ENCODE results near the gene DNAJA3. TPM values are rescaled to one million over a fixed set of nuclear protein-coding genes. Genes with fewer than 3 reads are reported as not detected.

Gene DNAJA3
- total RNA-seq, 1 experiment from 2014 or later: 214 TPM

DNA sequence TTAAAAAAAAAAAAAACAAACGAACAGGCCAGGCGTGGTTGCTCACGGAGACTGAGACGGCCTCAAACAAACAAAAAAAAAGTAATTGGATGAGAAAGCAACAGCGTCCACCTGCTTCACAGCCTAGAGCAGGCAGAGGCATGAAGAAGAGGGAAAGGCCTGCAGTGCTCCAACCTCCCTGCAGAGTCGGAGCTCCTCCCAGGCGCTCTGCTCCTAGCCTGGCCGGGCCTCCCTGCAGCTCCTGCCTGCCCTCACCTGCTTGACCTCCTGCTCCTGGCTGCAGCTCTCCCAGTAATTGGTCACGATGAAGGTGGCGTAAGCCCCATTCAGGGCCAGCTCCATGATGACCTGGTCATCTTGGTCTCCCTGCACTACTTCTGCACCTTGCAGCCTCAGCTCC lies 43.3 kb downstream of the DNAJA3 start:
- DNase-seq (ENCODE audit: extremely low read depth, low read depth): no peak

DNA sequence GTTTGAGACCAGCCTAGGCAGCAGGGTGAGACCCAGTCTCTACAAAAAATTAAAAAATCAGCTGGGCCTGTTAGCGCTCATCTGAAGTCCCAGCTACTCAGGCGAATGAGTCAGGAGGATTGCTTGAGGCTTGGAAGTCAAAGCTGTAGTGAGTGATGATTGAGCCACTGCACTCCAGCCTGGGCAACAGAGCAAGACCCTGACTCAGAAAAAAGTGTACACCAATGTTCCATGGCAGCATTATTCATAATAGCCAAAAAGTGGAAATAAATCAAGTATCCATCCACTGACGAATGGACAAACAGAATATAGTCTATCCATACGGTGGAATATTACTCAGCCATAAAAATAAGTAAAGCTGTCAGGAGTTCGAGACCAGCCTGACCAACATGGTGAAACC lies 46.2 kb downstream of the DNAJA3 start:
- DNase-seq (ENCODE audit: extremely low read depth, low read depth): no peak

DNA sequence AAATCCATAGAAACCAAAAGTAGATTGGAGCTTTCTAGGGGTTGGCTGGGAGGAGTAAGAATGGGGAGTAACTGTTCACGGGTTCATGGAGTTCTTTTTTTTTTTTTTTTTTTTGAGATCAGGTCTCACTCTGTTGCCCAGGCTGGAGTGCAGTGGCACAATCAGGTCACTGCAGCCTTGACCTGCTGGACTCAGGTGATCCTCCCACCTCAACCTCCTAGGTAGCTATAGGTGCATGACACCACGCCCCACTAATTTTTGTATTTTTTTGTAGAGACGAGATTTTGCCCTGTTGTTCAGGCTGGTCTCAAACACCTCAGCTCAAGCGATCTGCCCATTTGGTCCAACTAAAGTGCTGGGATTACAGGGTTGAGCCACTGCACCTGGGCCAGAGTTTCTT lies 47.2 kb downstream of the DNAJA3 start:
- DNase-seq (ENCODE audit: extremely low read depth, low read depth): no peak

DNA sequence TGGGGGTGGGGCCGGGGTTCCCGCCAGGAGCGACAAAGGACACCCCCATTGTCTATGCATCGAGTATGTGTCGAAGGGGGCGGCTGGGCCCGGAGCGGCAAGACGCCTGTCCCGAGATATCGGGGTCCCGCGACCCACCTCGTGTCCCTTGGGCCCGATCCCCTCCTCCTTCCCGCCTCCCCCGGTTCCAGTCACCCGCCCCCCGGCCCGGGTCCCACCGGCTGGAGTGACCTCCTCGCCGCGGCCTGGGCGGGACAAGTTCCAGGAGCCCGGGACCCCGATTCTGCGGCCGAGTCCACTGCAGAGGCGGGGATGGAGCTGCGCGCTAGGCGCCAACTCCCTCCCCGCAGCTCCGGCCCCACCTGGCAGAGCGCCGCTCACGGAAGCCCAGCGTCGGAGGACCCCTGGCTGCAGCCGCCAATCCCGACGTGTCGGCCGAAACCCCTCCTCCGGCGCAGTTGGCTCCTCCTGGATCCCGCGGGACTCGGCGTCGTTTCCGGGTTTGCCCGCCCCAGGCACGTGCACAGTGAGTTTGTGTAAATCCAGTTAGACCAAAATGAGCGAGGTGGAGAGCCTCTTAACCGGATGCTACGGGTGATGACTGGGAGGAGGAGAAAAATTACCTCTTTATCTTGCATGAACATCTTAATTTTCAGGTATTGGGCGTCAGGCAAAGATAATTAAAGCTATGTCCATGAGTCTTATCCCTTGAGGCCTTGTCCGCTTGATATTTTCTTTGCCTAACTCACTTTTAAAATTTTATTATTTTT lies 48.7 kb downstream of the DNAJA3 start, which contains the start of gene NMRAL1:
Gene NMRAL1 (minus strand): TSS at position 434 of the 770 bp plus-strand sequence. CDS start 493 bp downstream, outside the sequence.
- peak; percentile 83 for DNase-seq (ENCODE audit: extremely low read depth, low read depth)

DNA sequence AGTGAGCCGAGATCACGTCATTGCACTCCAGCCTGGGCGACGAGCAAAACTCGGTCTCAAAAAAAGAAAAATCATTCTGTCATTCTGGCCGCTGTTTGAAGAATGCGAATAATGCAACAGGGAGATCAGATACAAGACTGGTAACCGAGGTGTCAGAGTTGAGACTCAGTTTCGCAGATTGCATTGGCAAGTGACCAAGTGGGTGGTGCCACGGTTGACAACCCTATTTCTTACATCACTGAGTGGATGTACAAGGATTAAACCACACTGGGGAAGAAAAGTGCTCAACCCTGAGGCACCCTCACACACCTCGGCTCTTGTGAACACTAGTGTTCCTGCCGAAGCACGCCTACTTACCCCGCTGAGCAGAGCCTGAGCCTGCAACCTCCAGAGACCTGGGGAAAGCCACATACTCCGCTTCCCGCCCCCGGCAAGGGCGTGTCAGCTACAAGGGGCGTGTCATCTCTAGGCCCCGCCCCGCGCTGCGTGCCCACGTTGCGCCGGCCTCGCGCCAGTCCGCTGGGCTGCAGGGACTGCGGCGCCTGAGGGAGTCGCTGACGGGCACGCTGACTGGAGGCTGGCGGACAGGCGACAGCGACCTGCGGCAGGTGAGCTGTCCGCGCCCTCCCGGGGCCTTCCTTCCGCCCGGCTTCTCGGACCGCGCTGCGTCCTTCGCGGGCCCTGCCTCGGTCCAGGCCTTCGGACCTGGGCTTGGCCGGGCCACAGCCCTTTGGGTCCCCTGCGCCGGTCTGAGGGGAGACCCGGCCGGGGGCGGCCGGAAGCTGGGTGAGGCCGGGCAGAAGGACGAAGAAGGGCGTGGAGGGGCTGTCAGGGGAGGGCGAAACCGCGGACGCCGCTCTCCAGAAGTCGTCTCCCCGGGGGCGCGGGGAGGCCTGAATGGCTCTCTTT lies 50.5 kb downstream of the DNAJA3 start, which contains the start of gene HMOX2:
Gene HMOX2 (plus strand): TSS at position 519 of the 909 bp plus-strand sequence. CDS start 29,127 bp downstream, outside the sequence.
- peak; percentile 93 for DNase-seq (ENCODE audit: extremely low read depth, low read depth)

DNA sequence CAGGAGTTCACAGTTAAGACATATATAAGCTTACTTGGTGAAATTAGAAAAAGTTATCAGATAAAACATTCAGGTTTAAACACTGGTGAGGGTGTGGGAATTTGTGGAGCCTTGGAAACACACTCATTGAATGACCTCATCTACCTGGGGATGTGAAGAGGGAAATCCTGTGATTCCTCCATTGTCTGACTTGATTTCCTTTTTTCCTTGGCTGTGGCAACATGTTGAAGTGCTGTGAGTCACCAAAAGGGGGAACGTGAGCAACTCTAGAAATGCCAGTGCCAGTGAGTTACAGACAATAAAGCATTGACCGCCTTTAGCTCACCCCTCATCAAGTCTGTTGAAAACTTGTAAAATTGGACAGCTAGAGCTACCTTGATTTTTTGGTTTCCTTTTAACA lies 52.3 kb downstream of the DNAJA3 start:
- no peak for DNase-seq (ENCODE audit: extremely low read depth, low read depth)

DNA sequence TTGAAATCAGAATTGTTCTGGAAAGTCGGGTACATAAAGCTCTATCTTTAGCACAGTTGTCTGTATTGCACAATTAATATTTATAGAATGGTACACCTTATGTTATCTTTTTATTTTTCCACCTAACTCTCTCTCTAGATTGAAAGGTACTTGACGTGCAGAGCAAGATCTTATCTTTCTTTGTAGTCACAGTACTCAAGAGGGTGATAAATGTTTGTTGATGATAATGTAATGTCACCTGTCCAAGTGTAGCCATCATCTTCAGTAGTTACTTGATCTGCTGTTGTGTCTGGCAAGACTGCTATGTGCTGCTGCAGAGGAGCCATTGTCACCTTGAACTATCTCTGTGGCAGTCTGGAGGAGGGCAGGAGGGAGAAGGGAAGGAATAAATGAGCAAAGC lies 55.9 kb downstream of the DNAJA3 start:
- DNase-seq (ENCODE audit: extremely low read depth, low read depth): no peak

DNA sequence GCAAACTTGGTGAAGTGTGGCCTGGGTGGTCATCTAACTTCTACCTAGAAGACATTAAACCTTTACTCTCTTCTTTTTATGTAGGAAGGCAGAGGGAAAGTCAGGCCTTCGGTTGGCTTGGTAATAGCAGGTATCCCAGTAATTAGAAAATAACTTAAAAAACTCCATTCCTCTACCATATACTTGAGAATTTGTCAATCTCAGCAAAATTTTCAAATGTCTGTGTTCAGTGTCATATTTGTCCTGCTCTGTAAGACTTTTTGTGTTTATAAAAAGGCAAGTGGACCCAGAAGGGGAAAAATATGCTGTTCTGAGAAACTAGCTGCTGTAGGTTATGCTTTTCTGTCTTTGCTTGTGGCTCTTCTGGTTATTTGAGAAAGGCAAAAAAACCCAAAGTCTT lies 56.3 kb downstream of the DNAJA3 start:
- no peak for DNase-seq (ENCODE audit: extremely low read depth, low read depth)

DNA sequence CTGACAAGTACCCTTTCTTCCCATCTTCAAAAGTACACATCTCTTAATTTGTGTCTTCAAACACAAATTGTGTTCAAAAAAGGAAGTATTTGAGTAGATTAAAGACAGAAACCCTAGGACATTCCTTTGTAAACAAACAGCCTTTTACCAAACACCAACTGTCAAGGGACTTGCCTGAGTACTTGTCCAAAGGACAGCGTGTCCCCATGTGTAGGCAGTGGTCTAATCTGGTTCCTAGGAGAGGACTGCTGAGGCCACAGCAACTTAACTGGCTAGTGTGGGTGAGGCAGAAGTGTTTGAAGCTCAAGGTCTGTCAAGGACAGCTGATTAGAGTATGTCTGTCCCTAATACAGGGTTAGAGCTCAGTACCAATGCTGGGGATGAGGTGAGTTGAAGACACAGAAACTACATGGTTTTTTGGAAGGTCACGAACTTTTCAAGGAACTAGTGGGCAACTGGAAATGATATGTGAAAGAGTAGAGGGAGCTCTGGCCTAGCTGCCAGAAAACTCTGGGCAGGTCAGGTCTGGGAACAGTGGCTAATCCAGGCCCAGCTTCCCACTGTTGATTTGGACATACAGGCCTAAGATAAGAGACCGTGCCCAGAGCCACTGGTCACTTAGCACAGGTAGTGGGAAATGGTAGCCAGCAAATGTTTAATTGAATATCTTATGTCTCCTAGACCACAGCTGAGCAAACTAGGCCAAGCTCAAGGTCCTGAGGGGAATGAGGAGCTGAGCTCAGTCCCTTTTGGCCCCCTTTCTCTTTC lies 60.6 kb downstream of the DNAJA3 start:
- no peak for DNase-seq (ENCODE audit: extremely low read depth, low read depth)

DNA sequence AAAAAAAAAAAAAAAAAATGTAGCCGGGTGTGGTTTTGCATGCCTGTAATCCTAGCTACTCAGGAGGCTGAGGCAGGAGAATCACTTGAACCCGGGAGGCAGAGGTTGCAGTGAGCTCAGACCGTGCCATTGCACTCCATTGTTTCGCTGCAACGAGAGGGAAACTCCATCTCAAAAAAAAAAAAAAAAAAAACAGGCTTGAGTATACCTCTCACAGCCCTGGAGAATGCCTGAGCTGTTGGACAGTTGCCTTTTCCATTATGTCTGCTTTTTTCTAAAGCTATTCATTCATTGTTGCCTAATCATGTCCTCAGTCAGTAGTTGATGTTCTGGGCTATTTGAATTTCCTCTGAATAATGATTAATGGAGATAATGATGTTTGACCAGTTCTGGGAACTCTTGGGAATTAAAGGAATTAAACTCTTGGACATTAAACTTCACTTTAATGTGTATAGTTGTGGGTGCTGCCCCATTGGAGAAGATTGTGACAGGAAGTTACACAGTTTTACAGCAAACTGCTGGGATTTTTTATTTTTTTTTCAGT lies 62.4 kb downstream of the DNAJA3 start:
- DNase-seq (ENCODE audit: extremely low read depth, low read depth): no peak

DNA sequence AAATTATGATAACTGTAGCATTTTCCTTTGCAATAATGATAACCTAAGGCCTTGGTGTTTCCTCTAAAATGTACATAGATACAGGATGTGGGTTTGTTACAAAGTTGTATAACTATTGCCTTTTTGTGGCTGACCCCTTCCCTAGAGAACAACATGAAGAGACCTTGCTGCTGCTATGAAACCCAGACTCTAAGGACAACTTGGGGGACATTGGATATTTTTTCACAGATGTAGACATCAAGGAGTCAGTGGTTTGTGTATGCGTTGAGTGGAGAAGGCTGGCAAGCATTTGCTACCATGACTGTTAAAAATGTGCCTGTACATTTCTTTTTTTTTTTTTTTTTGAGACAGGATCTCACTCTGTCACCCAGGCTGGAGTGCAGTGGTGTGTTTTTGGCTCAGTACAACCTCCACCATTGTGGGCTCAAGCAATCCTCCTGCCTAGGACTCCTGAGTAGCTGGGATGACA lies 62.9 kb downstream of the DNAJA3 start:
- no peak for DNase-seq (ENCODE audit: extremely low read depth, low read depth)

DNA sequence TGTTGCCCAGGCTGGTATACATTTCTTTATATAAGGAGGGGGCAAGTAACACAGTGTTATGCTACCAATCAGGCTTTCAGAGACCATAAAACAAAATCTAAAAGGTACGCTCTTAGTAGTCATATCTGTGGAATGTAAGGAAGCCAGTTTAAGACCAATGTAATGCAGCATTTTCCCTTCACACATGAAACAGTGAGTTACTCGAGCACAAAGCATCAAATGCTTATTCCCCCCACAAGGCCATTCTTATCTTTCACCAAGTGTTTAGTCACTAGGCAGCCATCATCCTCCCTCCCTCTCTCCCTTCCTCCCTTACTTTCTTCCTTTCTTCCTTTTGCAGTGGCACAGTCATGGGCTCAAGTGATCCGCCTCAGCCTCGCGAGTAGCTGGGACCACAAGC lies 63.4 kb downstream of the DNAJA3 start:
- no peak for DNase-seq (ENCODE audit: extremely low read depth, low read depth)

DNA sequence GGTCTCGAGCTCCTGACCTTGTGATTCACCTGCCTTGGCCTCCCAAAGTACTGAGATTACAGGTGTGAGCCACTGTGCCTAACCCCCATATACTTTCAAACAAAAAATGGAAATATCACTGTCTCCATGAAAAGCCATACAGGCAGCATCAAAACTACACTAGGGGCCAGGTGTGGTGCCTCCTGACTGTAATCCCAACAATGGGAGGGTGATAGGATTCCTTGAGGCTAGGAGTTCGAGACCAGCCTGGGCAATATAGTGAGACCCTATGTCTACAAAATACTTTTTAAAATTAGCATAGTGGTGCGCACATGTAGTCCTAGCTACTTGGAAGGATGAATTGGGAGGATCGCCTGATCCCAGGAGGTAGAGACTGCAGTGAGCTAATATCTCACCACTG lies 66.2 kb downstream of the DNAJA3 start:
- no peak for DNase-seq (ENCODE audit: extremely low read depth, low read depth)

DNA sequence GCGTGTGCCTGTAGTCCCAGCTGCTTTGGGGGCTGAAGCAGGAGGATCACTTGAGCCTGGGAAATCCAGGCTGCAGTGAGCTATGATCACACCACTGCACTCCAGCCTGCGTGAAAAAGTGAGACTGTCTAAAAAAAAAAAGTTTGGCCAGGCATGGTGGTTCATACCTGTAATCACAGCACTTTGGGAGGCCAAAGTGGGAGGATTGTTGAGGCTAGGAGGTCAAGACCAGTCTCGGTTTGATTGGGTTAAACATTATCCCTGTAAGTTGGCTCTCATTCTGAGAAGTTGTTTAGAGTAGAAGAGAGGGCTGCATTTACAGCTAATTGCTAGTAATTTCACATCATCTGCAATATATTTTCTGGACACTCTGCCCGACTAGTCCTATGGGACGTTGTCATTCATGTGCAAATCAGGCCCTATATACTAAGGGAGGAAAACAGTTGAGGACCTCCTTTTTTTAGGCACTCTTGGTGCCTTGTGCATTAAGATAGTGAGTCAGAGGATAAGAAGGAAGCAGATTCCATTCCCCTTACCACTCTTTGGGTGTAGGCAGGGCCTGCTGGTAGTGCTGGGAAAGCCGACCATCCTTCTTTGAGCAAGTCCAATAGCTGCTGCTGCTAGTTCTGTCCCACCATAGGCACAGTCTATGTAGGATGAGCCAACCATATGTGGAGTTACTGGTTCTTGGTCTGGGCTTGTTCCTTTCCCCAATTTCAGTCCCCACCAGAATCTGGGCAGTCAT lies 69.2 kb downstream of the DNAJA3 start:
- DNase-seq (ENCODE audit: extremely low read depth, low read depth): no peak

DNA sequence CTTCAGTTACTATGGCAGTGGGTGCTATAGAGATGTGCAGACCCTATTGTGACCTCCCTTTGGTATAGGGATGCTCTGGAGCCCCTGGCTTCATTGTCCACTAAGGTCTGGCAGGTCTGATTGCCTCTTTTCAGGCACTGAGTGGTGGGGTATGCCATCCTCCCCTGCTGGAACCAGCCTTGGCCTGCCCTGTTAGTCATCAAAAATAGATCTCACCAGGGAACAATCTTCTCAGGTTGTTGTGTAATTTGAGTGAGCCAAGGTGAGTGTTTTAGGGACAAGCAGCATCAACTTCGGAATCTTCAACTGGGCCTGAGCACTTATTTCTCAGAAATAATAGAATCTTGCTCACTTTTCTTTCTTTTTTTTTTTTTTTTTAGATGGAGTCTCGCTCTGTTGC lies 70.1 kb downstream of the DNAJA3 start:
- DNase-seq (ENCODE audit: extremely low read depth, low read depth): no peak

DNA sequence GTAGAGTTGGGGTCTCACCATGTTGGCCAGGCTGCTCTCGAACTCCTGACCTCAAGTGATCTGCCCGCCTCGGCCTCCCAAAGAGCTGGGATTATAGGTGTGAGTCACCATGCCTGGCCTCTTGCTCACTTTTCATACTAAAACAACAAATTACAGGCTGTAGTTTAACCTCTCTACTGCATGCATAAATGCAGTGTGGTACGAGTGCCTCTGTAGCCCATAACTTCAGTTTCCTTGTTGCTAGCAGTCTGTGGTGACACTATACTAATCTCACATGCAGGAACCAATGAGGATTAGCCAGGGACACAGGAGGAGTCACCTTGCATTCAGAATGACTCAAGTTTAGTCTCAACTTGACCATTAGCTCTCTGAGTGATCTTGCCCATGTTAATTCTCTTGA lies 70.6 kb downstream of the DNAJA3 start:
- no peak for DNase-seq (ENCODE audit: extremely low read depth, low read depth)

DNA sequence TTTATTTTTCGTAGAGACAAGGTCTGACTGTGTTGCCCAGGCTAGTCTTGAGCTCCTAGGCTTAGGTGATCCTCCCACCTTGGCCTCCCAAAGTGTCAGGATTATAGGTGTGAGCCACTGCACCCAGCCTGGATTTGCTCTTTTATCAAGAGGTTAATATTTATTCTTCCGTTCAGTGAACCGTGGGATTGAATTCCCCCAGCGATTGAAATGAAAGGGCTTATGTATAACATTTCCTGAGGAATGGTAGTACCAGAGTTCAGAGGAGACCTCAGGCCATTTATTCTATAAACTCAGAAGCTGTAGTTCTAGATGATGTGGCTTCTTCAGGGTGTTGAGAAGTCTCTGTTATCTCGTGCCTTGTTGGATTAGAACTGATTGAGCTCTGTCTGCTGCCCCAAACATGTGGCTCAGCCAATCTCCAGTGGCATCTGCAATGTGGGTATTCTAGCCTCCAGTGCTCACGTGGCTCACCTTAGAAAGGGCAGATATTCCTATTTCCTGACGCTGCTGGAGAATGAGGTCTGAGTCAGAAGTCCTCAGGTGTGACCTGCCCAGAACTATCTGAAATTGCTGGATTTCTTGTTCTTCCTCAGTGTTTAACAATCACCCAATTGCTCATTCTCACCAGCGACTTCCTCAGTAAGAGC lies 73.0 kb downstream of the DNAJA3 start:
- DNase-seq (ENCODE audit: extremely low read depth, low read depth): no peak

DNA sequence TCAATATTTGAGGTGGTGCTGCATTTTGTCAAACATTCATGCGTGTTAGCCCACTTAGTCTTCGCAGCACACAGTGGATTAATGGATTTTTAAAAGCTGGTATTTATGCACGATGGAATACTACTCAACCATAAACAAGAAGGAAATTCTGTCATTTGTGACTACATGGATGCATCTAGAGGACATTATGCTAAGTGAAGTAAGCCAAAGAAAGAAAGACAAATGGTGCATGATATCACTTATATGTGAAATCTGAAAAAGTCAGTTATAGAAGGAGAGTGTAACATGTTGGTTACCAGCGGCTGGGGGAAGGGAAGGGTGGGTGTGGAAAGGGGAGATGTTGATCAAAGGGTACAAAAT lies 73.5 kb downstream of the DNAJA3 start:
- no peak for DNase-seq (ENCODE audit: extremely low read depth, low read depth)

DNA sequence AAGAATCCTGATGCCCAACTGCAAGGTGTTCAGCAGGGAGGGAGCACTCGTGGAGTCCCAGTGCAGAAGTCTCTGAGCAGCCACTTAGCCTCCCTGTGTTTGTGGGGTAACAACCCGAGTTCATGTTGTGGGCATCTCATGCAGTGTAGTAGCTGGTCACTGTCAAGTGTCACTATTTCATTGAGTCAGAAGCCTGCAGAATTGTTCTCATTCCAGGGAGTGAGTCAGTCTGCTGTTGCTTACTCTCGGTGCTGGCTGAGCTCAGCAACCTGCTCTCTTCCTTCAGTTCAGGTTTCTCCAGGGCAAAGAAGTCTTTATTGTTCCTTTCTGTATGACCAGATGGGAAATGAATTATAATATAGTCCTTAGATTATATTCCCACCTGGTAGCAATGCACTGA lies 74.6 kb downstream of the DNAJA3 start:
- DNase-seq (ENCODE audit: extremely low read depth, low read depth): peak; percentile 33

Measured in NCI-H460 (cell line).